Adrenal gland (tissue), 5 donors: ENCODE results near the gene SERTAD3.

ENCODE experiments used
- POLR2A ChIP-seq, 2 donors: fragments of 450-650 bp; IDR thresholded peaks; one replicate each; pipeline ENCODE4 v1.6.1; 2017; ENCODE audit warnings: antibody characterized with exemption in 2 of 2, mild to moderate bottlenecking in 2 of 2, moderate library complexity in 1 of 2
- TF ChIP-seq, protein P1 (sequence below), 6 experiments: fragments of 450-650 bp in 4 of 6; fragments of 200-600 bp in 2 of 6; sonication (generic) in 1 of 6; IDR thresholded peaks; 1 replicate in 5 of 6; 2 replicates in 1 of 6; pipeline versions ENCODE4 v1.5.1 to v1.8.0; 2016 to 2021; ENCODE audit warnings: antibody characterized with exemption in 6 of 6, mild to moderate bottlenecking in 2 of 6, moderate library complexity in 1 of 6
- donor health status: DM: no; HTN: no; CAD: no.

DNA sequence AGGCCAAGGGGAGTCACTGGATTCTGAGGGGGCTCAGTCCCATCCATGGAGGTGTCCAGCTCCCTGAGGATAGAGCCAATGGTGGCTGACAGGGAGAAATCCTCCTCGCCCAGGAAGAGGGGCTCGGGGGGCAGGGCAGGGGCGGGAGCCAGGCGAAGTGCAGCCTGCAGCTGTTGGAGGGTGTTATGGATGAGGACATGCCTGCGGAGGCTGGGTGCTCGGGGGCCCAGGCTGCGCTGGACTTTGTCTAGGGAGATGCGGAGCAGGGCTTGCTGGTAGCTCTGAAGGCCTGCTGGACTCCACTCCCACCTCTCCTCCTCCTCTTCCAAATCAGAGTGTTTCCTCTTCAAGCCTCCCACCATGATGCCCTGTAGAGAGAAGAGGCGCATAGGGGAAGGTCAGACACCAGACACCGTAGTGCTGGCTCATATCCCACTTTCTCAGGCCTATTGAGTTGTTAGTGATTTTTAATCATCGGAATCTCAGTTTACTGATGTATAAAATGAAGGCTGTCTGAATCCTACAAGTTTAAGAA, 2.3 kb downstream of the SERTAD3 start:
- TF ChIP-seq POLR2A (IDR thresholded peaks at IDR 0.05) = no peak
- TF ChIP-seq, protein P1, sequence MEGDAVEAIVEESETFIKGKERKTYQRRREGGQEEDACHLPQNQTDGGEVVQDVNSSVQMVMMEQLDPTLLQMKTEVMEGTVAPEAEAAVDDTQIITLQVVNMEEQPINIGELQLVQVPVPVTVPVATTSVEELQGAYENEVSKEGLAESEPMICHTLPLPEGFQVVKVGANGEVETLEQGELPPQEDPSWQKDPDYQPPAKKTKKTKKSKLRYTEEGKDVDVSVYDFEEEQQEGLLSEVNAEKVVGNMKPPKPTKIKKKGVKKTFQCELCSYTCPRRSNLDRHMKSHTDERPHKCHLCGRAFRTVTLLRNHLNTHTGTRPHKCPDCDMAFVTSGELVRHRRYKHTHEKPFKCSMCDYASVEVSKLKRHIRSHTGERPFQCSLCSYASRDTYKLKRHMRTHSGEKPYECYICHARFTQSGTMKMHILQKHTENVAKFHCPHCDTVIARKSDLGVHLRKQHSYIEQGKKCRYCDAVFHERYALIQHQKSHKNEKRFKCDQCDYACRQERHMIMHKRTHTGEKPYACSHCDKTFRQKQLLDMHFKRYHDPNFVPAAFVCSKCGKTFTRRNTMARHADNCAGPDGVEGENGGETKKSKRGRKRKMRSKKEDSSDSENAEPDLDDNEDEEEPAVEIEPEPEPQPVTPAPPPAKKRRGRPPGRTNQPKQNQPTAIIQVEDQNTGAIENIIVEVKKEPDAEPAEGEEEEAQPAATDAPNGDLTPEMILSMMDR (IDR thresholded peaks at IDR 0.05) = no peak
